B cell (primary cell): ENCODE data around the gene C10orf105. TPM values are rescaled to one million over a fixed set of nuclear protein-coding genes. Genes with fewer than 3 reads are reported as not detected.

Experiments used
- ATAC-seq: fragments of 200-7000 bp; cut with Tn5 transposase; one replicate; pipeline ENCODE4 v1.10.0; 2021; ENCODE audit warnings: low read depth, mild to moderate bottlenecking, moderate number of reproducible peaks, moderate library complexity
- CTCF ChIA-PET: fragments of 350-600 bp; sonication (Branson Sonifier 250); formaldehyde crosslinking; loops from one replicate; lab custom pipeline; 2021; ENCODE audit warnings: antibody characterized with exemption, inconsistent platforms; lab: Charles Lee
- POLR2A ChIA-PET: fragments of 350-600 bp; sonication (Branson Sonifier 250); formaldehyde crosslinking; loops from one replicate; lab custom pipeline; 2021; ENCODE audit warnings: antibody characterized with exemption; lab: Charles Lee
- DNase-seq: peaks from one replicate; pipeline ENCODE4 v3.0.0; 2013
- H2AFZ ChIP-seq: 2 replicates; pipeline ENCODE4 v1.6.1; 2012; ENCODE audit warnings: mild to moderate bottlenecking, low read depth, low read length; ENCODE audit not compliant: insufficient read depth, poor library complexity, severe bottlenecking
- H3K27ac ChIP-seq, 2 donors: 1 replicate in 1 of 2; 2 replicates in 1 of 2; pipeline ENCODE4 v1.5.1; 2012 to 2013; ENCODE audit warnings: low read length in 2 of 2, mild to moderate bottlenecking in 2 of 2, moderate library complexity in 1 of 2
- H3K27me3 ChIP-seq, 4 experiments: fragments of 200-600 bp in 1 of 4; sonication (generic) in 1 of 4; replicated peaks in 1 of 4; 1 replicate in 2 of 4; 2 replicates in 2 of 4; pipeline versions ENCODE4 v1.6.1 to v1.7.0; 2013 to 2016; ENCODE audit warnings: low read length in 3 of 4, mild to moderate bottlenecking in 2 of 4, mixed read lengths in 1 of 4, moderate library complexity in 1 of 4; ENCODE audit not compliant: insufficient read depth in 4 of 4, control insufficient read depth in 3 of 4; ENCODE audit errors: control extremely low read depth in 1 of 4
- H3K36me3 ChIP-seq, 2 experiments: replicated peaks in 1 of 2; 1 replicate in 1 of 2; 2 replicates in 1 of 2; pipeline versions ENCODE4 v1.6.1 to v1.7.1; 2013; ENCODE audit warnings: low read length in 1 of 2; ENCODE audit not compliant: insufficient read depth in 2 of 2, control insufficient read depth in 1 of 2; ENCODE audit errors: control extremely low read depth in 1 of 2, extremely low read depth in 1 of 2
- H3K4me1 ChIP-seq, 2 donors: fragments of 200-600 bp in 1 of 2; sonication (generic) in 1 of 2; 1 replicate in 1 of 2; 2 replicates in 1 of 2; pipeline versions ENCODE4 v1.5.1 to v1.6.1; 2013 to 2017; ENCODE audit warnings: low read length in 2 of 2; ENCODE audit not compliant: control insufficient read depth in 2 of 2, insufficient read depth in 2 of 2
- H3K4me2 ChIP-seq: replicated peaks from 2 replicates; pipeline ENCODE3; 2012; ENCODE audit warnings: mild to moderate bottlenecking, low read depth, low read length; ENCODE audit not compliant: poor library complexity, severe bottlenecking
- H3K4me3 ChIP-seq, 5 experiments: fragments of 200-600 bp in 1 of 5; sonication (generic) in 1 of 5; 1 replicate in 3 of 5; 2 replicates in 2 of 5; pipeline versions ENCODE4 v1.5.1 to v1.7.0; 2011 to 2016; ENCODE audit warnings: low read length in 4 of 5, mild to moderate bottlenecking in 4 of 5, low read depth in 2 of 5, control low read depth in 1 of 5, moderate library complexity in 1 of 5; ENCODE audit not compliant: insufficient read depth in 1 of 5; ENCODE audit errors: control extremely low read depth in 1 of 5, extremely low read depth in 1 of 5
- H3K79me2 ChIP-seq: fragments of 200-600 bp; sonication (generic); one replicate; pipeline ENCODE4 v1.6.0; 2016; ENCODE audit warnings: low read length; ENCODE audit not compliant: control insufficient read depth, insufficient read depth
- H3K9ac ChIP-seq: fragments of 200-600 bp; sonication (generic); 2 replicates; pipeline ENCODE4 v1.6.1; 2017; ENCODE audit warnings: mild to moderate bottlenecking, low read length, moderate library complexity
- H3K9me3 ChIP-seq, 3 donors: one replicate each; pipeline versions ENCODE4 v1.6.1 to v1.7.1; 2013; ENCODE audit warnings: low read length in 2 of 3; ENCODE audit not compliant: control insufficient read depth in 2 of 3, insufficient read depth in 1 of 3; ENCODE audit errors: control extremely low read depth in 1 of 3
- H4K20me1 ChIP-seq: 2 replicates; pipeline ENCODE4 v1.6.0; 2012; ENCODE audit warnings: mild to moderate bottlenecking, low read length; ENCODE audit not compliant: insufficient read depth, control insufficient read depth, poor library complexity, severe bottlenecking
- H3K27ac Mint-ChIP-seq: one replicate; pipeline ENCODE4 v1.8.0; 2021; ENCODE audit warnings: mixed read lengths
- H3K27me3 Mint-ChIP-seq: one replicate; pipeline ENCODE4 v1.8.0; 2021; ENCODE audit warnings: mixed read lengths
- H3K4me1 Mint-ChIP-seq: one replicate; pipeline ENCODE4 v1.8.0; 2021; ENCODE audit warnings: mixed read lengths
- H3K4me3 Mint-ChIP-seq: one replicate; pipeline ENCODE4 v1.8.0; 2021; ENCODE audit warnings: mixed read lengths
- H3K9me3 Mint-ChIP-seq: one replicate; pipeline ENCODE4 v1.8.0; 2022; ENCODE audit warnings: mixed read lengths; ENCODE audit not compliant: insufficient read depth
- EZH2 ChIP-seq: IDR thresholded peaks from 2 replicates; pipeline ENCODE4 v1.6.1; 2012; ENCODE audit warnings: borderline replicate concordance, low read depth, mild to moderate bottlenecking, moderate library complexity, low read length; ENCODE audit not compliant: insufficient read depth, poor library complexity, severe bottlenecking
- WGBS: methylation state at CpG from one replicate; pipeline ENCODE4 v1.1.5; 2013; ENCODE audit warnings: missing lambda C conversion rate; ENCODE audit not compliant: insufficient coverage; 5-methylcytosine and 5-hydroxymethylcytosine counted together
- intact Hi-C: fragments of 100-400 bp; cut with micrococcal nuclease; formaldehyde crosslinking; loops from one replicate; pipeline ENCODE4 v1.10.0; 2022
- polyA plus RNA-seq: library from polyadenylated mRNA; depleted of rRNA; stranded (reverse); fragments of >200 nt; gene quantifications from 2 replicates; pipeline ENCODE4 v1.2.3, GENCODE V29; 2012
- total RNA-seq, 2 donors: library from RNA; stranded (reverse); fragments of 120-200 nt in 1 of 2; gene quantifications; 1 replicate in 1 of 2; 2 replicates in 1 of 2; pipeline versions ENCODE4 v1.2.3 to v1.2.4, GENCODE V29; 2013 to 2022
- TF ChIP-seq, protein P1 (sequence below): fragments of 200-600 bp; IDR thresholded peaks from one replicate; pipeline ENCODE4 v1.8.0; 2022; ENCODE audit warnings: antibody characterized with exemption, mild to moderate bottlenecking

C10orf105 gene
- total and polyA plus RNA-seq, 2 donors (not counting 1 experiment from before 2014, with no cell fraction given) = 0.03 TPM; not detected in 1

DNA sequence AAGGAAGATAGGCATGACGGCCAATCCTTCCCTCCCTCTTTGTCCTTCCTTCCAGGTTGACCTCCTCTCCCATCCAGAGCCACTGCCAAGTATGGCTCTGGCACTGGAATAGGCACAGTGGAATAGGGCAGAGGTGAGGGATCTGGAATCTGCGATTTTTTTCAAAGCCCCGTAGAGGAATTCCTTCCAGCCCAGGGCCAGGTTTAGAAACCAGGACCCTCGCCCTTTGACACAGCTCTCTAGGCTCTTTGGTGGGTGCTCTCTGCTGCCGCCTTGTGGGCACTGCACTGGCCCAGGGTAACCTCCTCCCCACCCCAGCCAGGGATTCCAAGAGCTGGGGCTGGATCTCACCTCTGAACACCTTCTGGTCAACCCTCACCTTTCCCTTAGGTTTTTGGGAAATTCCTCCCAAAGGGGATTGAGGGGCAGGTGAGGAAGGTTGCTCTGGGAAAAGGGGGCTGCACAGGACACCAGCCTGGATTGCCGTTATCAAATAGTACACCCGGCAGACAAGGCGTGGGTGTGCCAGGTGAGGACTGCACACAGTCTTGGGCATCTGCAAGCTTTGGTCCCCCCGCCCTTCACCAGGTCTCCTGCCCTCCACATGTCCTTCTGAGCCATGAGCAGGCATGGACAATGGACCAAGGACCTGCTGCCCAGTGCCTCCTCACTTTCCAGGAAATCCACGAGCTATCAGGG, 22.8 kb downstream of the C10orf105 start:
- peak overlapping the region; percentile 76 for H3K4me2 ChIP-seq
- Mint-ChIP-seq H3K4me1 (peaks cover 53% of the 10 kb centered on the region), H3K27ac (peak overlapping the region; percentile 20), H3K9me3 (no peaks in the 10 kb centered on the region), H3K27me3 (no peaks in the 10 kb centered on the region), H3K4me3 (no peak overlapping the region)
- no peaks in the 10 kb centered on the region for H4K20me1 ChIP-seq
- CTCF ChIA-PET = interaction anchor here (0.7 to 11.1 kb wide), 37 partner anchors 10 to 391 kb away, joined by 3 to 199 read pairs (median 5); partner anchors contain the start of genes C10orf105, SLC29A3 and VSIR
- ATAC-seq (no peak), DNase-seq (peak; percentile 69)
- intact Hi-C loops = loop anchor here (10.0 kb wide), 2 partner anchors 52 to 1552 kb away; partner anchors contain the start of gene TYSND1
- WGBS = 74% methylated on average over 7 of the region's 10 CpGs
- no peak overlapping the region for H3K9ac ChIP-seq
- TF ChIP-seq EZH2 = no peak
- TF ChIP-seq, protein P1, sequence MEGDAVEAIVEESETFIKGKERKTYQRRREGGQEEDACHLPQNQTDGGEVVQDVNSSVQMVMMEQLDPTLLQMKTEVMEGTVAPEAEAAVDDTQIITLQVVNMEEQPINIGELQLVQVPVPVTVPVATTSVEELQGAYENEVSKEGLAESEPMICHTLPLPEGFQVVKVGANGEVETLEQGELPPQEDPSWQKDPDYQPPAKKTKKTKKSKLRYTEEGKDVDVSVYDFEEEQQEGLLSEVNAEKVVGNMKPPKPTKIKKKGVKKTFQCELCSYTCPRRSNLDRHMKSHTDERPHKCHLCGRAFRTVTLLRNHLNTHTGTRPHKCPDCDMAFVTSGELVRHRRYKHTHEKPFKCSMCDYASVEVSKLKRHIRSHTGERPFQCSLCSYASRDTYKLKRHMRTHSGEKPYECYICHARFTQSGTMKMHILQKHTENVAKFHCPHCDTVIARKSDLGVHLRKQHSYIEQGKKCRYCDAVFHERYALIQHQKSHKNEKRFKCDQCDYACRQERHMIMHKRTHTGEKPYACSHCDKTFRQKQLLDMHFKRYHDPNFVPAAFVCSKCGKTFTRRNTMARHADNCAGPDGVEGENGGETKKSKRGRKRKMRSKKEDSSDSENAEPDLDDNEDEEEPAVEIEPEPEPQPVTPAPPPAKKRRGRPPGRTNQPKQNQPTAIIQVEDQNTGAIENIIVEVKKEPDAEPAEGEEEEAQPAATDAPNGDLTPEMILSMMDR = peak; percentile 84
- H3K9me3 ChIP-seq = peaks cover 0 to 14% (median 0%) of the 10 kb centered on the region in 3 donors
- POLR2A ChIA-PET = interaction anchor here (0.6 to 2.3 kb wide), 2 partner anchors 32 to 378 kb away, joined by 5 read pairs; partner anchors contain the start of gene SLC29A3
- H2AFZ ChIP-seq = no peak overlapping the region
- H3K4me3 ChIP-seq = no peak overlapping the region
- H3K27ac ChIP-seq = no peak overlapping the region
- H3K27me3 ChIP-seq = peaks cover 0 to 6% (median 0%) of the 10 kb centered on the region in 4 experiments
- no peaks in the 10 kb centered on the region for H3K79me2 ChIP-seq
- H3K4me1 ChIP-seq = peaks cover 39 to 55% of the 10 kb centered on the region in 2 donors
- no peaks in the 10 kb centered on the region for H3K36me3 ChIP-seq
